Islet precursor cell (in vitro differentiated cells): ENCODE measurements around the gene YPEL3.
"Not testable (repeated sequence)": the region's sequence is repeated elsewhere in the genome, so short reads cannot be mapped to it uniquely, and the experiment has no call there.

ENCODE experiments used
- DNase-seq: peaks from one replicate; pipeline ENCODE4 v3.0.0-alpha.2; 2018

The YPEL3 gene, protein sequence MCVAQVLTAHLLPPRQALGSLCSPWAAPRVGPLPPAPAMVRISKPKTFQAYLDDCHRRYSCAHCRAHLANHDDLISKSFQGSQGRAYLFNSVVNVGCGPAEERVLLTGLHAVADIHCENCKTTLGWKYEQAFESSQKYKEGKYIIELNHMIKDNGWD

DNA sequence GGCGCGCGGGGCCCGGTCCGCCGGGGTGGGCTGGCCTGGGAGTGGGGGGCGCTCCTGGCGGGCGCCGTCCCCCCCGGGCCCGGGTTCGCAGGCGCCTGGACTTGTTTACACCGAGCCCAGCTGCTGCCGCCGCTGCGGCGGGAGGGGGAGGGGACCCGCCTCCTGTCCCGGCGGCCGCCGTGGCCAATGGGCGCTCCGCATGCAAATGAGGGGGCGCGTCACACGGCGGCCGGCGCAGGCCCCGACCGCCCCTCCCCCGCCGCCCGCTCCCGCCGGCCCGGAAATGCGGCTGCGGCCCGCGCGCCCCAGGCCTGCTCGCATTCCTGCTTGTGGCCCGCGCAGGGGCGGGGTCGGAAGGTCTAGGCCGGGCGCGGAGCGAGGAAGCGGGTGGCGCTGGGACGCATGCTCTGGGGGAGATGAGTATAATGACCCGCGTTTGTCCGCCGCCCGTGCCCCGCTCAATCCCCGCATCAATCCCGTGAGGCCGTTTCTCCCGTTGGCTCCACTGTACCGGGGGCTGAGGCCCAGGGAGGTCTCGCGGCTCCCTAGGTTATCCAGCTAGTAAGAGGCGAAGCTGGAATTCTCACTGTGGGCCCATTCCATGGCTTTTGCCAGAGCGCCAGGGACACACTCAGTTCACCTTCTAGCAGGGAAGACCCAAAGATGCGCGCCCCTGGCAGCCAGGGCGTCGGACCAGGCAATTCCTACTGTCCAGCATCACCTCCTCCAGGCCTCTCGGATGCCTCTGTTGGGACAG lies at the start of gene YPEL3:
Gene YPEL3 (minus strand): TSS at position 109 of the 757 bp plus-strand sequence. CDS start 731 bp downstream, outside the sequence.
- DNase-seq, result peak; percentile 97

DNA sequence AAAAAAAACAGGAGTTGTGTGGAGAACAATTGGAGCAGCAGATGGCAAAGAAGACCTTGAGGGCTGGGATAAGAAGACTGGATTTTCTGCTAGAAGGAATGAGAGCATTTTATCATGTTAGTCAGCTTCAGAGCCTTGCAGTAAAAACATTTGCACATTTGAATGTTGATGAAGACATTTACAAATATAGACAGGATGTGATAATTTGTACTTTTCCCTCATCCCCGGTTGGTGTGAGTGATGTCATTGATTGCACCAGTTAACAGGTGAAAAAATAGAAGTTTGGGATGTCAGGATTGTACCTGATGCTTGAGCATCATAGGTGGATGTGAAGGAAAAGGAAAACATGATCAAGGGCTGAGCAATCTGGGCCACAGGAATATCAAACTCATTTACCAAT lies 49.6 kb upstream of the YPEL3 start:
- no peak for DNase-seq

DNA sequence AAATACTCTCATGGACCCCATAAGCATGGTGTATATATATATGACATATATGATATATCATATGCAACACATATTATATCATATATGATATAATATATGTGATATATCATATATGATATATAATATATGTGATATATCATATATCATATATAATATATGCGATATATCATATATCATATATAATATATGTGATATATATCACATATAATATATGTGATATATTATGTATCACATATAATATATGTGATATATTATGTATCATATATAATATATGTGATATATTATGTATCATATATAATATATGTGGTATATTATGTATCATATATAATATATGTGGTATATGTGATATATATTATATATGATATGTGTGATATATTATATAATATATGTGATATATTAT lies 48.9 kb upstream of the YPEL3 start:
- no peak for DNase-seq

DNA sequence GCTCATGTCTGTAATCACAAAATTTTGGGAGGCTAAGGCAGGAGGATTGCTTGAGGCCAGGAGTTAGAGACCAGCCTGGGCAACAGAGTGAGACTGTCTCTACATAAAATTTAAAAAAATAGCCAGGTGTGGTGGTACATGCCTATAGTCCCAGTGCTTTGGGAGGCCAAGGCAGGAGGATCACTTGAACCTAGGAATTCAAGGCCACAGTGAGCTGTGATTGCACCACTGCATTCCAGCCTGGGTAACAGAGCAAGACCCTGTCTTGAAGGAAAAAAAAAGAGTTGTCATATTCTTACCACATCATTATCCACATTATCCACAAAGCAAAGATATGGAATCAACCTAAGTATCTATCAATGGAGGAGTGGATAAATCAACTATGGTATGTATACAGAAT lies 48.0 kb upstream of the YPEL3 start:
- DNase-seq, result no peak

DNA sequence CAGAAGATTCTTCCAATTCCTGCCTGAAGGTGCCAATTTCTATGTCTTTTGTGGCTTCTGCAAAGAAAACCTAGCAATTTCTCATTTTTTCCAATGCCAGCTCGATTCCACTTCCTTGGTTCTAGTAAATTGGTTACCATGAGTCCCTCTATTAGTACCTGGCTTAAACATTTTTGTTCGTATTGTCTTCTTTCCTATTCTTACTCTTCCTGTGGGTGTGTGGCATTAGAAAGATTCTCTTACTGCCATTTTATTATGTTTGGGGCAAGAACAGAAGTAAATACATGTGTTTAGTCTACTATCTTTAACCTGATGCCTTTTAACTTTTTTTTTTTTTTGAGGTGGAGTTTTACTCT lies 47.3 kb upstream of the YPEL3 start:
- DNase-seq, result no peak

DNA sequence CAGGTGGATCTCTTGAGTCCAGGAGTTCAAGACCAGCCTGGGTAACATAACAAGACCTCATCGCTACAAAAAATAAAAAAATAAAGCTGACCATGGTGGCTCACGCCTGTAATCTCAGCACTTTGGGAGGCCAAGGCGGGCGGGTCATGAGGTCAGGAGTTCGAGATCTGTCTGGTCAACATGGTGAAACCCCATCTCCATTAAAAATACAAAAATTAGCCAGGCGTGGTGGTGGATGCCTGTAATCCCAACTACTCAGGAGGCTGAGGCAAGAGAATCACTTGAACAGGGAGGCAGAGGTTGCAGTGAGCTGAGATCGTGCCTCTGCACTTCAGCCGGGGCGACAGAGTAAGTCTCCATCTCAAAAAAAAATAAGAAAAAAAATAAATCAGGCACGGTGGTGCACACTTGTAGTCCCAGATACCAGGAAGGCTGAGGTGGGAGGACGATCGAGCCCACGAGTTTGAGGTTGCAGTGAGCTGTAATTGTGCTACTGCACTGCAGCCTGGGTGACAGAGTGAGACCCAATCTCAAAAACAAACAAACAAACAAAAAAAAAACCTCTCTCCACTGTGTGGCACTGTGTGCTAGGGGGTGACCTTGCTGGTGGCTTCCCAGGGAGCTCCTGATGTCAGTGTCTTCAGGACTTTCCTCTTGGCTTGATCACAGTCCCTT lies 46.8 kb upstream of the YPEL3 start:
- peak; percentile 59 for DNase-seq

DNA sequence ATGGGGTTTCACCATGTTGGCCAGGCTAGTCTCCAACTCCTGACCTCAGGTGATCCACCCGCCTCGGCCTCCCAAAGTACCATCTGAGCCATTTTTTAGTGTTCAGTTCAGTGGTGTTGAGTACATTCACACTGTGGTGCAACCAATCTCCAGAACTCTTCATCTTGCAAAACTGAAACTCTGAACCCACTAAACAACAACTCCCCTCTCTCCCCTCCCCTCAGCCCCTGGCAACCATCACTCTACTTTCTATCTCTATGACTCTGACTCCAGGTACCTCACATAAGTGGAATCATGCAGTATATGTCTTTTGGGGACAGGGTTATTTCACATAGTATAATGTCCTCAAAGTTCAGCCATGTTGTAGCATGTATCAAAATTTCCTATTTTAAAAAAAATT lies 45.7 kb upstream of the YPEL3 start:
- DNase-seq, result no peak

DNA sequence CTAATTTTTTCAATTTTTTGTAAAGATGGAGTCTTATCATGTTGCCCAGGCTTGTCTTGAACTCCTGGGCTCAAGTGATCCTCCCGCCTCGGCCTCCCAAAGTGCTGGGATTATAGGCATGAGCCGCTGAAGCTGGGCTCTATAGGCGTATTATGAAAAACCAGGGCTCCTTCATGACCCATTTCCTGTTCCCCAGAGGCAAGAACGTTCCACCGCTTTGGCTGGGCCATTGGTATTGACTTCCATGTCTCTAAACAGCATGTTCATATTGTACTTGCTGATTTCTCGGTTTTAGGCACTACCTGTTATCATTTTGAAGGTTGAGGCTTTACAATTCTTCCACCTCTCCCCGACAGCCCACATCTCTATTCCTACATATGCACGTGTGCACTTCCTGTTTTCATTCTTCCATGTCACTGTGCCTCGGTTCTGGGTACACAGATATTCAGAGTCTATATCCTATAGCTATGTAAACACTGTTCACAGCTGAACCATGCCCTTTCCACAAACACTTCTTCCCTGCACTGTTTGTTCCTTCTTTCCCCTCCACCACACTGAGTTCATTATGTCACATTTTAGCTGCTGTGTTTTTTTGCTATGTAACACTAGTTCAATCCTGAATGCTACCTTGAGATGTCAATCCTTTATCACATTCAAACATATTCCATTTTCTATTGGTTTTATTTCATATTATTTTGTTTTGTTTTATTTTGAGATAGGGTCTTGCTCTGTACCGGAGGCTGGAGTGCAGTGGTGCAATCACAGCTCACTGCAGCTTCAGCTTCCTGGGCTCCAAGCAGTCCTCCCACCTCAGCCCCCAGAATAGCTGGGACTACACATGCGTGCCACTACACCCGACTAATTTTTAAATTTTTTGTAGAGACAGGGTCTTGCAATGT lies 43.8 kb upstream of the YPEL3 start:
- DNase-seq, result no peak

DNA sequence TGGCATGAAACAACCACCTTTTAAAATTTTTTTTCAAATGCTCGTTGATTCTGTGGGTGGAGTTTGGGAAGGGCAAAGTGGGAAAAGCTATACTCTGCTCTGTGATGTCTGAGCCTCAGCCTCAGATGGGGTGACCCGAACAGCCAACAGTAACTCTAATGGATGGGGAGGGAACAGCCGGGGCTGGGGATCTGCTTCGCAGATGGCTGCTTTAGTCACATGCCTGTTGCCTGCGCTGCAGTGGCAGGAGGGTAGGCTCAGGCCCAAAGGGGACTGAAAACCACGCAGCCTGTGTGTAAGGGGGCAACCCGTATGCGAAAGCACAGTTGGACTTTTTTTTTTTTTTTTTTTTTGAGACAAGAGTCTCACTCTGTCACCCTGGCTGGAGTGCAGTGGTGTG lies 41.9 kb upstream of the YPEL3 start:
- no peak for DNase-seq

DNA sequence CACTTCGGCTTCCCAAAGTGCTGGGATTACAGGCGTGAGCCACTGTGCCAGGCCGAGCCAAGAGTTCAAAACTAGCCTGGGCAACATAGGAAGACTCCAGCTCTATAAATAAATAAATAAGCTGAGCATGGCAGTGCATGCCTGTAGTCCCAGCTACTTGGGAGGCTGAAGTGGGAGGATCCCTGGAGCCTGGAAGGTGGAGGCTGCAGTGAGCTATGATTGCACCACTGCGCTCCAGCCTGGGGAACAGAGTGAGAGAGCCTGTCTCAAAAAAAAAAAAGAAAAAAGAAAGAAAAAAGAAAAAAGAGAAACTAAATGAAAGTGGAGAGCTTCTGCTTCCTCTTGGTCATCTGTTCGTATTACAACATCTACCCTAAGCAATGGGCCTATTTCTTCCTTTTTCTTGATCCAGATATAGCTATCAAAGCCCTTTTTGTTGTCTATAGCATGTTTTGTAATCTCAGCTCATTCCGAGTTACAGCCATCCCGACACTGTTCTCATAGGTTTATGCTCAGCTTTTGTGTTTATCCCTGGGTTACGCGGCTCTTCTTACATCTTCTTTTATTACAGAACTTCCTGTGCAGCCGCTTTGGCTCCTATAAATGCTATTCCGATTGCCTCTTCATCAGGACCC lies 41.1 kb upstream of the YPEL3 start:
- DNase-seq, result no peak

DNA sequence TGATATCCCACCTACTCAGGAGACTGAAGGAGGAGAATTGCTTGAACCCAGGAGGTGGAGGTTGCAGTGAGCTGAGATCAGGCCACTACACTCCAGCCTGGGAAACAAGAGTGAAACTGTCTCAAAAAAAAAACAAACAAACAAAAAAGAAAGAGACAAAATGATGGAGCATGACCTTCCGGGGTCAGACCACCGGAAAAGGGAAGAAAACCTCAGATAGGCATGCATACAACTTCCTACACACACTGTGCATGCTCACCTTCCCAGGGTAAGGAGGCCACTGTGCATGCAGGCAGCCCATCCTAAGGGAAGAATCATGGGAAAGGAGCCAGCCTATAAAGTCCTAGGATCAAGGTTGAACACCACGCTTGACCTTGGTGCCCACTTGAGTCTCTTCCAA lies 36.6 kb upstream of the YPEL3 start:
- no peak for DNase-seq

DNA sequence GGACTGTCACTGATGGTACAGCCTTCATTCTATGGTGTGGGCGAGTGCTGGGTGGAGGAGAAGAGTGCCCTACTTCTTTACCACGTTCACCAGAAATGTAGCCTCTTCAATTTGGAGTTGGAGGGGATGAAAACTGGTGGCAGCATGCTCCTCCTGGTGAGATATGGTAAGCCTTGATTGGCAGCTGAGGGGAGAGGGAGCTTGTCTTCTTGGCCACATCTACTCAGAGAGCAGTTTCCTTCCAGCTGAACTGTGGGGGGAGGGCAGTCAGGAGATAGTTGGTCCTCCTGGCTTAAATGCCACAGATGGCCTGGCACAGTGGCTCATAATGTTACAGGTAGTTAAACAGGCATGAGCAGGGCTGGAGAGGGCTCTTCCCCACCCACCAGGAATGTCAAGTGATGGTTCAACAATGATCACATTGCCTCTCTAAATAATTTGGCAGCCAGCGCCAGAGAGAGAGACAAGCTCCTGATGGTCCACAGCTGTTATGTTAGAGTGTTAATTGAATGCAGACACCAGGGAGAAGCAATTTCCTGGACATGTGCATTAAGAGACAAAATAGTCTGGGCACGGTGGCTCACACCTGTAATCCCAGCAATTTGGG lies 36.0 kb upstream of the YPEL3 start:
- DNase-seq, result no peak

DNA sequence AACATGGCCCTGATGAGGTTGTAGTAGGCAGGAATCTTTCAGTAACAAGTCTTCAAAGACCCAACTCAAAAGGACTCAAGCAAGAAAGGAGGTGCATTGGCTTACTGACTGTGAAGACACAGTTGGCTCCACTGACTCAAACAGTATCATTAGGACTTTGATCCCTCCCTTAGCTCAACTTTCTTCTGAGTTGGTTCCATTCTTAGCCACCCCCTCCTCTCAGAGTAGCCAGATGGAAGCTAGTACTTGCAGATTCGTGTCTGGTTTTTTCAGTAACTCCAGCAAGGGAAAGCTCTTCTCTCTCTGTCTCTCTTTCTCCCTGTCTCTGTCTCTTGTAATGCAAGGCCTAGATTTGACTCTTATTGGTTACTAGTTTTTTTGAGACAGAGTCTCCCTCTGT lies 32.0 kb upstream of the YPEL3 start:
- no peak for DNase-seq

DNA sequence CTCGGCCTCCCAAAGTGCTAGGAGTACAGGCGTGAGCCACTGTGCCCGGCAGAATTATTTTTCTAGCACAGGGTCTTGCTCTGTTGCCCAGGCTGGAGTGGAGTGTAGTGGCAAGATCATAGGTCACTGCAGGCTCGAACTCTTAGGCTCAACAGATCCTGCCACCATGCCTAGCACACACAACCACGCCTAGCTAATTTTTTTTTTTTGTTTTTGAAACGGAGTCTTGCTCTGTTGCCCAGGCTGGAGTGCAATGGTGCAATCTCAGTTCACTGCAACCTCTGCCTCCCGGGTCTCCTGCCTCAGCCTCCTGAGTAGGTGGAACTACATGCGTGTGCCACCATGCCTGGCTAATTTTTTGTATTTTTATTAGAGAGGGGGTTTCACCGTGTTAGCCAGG lies 29.7 kb upstream of the YPEL3 start:
- not testable (repeated sequence) for DNase-seq

DNA sequence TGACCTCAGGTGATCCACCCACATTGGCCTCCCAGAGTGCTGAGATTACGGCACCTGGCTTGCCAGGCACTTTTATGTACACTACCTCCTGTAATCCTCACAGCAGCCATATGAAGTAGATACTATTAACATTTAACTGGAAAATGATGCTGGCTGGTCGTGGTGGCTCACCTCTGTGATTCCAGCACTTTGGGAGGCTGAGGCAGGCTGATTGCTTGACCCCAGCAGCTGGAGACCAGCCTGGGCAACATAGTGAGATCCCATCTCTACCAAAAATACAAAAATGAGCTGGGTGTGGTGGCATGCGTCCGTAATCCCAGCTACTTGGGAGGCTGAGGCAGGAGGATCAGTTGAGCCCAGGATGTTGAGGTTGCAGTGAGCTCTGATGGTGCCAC lies 29.0 kb upstream of the YPEL3 start:
- no peak for DNase-seq

DNA sequence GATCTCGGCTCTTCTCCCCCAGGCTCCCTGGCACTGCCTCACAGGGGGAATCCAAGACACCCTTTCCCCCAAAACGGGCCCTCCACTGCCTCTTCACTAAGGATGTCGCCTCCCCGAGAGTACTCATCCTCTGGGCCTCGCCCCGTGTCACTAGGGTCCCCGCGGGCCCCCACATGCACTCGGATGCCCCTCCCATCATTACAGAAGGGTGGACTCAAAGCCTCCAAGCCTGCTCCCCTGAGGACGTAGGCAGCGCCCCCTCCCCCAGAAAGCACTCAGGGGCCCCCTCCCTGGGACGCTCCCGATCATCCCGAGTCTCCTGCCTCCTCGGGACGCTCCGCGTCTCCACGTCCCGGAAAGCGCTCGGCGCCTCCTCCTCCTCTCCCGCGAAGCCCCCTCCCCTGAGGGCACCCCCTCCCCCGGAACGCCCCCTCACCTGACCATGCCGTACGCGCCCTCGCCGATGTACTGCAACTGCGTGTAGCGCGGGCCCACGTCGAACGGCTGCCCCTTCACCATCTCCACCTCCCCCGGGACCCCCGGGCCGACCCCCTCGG lies 26.7 kb upstream of the YPEL3 start:
- DNase-seq, result no peak

DNA sequence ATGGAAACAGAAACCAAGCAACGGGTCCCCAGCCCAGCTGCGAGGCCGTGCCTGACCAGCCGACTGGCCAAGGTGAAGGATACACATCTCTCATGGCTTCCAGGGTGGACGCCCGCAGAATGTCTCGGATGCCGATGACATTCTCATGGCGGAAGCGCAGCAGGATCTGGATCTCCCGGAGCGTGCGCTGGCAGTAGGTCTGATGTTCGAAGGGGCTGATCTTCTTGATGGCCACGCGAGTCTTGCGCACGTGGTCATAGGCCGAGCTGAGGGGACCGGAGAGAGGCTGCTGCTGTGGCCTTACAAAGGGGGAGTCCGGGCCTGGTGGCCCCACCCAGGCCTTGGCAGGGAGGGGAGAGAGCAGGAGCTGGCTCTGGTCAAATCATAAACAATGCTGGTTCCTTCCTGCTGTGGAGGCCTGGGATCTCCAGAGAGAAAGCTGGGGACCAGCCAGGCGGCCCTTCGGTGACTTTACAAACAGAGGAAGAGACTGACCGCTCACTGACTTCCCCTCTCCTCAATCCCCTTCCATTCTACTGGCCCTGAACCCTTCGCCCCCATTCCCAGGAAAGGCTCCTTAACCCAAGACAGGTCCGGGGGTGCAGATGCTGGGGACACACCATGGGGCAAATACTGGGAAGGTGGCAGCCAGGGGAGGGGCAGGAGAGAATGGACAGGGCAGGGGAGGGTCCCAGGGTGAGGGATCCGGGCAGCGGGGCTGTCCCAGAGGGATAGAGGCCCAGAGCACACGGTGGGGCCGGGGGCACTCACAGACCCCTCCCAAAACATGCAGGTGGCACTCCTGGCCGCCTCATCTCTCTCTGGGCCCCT lies 25.9 kb upstream of the YPEL3 start:
- DNase-seq, result no peak

DNA sequence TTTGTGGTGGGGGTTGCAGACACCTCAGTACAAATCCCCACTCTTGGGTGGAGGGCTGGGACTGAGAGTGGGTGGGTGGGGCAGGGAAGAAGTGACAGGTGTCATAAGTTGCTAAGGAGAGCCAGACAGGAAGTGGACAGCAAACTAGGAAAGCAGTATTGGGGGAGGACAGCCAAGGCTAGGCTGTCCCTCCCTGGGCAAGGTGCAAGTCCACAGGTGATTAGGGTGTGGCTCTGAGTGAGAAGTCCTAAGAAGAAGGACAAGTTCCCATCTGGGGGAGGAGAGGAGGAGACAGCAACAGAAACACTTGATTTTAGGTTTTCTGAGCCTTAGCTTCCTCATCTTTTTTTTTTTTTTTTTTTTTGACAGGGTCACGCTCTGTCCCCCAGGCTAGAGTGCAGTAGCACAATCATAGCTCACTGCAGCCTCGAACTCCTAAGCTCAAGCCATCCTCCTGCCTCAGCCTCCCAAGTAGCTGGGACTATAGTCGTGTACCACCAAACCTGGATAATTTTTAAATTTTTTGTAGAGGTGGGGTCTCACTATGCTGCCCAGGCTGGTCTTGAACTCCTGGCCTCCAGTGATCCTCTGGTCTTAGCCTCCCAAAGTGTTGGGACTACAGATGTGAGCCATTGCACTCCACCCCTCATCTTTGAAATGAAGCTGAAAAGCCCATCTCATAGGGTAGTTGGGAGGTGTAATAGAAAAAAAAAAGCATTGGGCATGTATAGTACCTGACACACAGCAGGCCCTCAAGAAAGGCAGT lies 24.5 kb upstream of the YPEL3 start:
- no peak for DNase-seq

DNA sequence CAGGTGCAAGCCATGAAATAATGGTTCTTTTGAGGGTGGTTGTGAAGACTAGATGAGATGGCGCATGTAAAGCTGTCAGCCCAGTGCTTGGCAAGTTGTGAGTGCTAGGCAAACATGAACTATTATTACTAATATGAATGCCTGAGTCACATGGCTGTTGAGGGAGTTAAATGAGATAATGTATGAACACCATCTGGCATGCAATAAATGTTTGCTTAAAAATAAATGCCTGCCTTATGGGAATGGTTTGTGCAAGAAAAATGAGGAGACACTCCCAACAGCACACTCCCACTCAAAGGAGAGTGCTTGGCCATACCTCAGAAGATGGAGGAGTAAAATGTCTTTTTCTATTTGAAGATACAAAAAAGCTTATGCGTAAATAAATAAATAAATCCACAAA lies 23.4 kb upstream of the YPEL3 start:
- DNase-seq, result no peak

DNA sequence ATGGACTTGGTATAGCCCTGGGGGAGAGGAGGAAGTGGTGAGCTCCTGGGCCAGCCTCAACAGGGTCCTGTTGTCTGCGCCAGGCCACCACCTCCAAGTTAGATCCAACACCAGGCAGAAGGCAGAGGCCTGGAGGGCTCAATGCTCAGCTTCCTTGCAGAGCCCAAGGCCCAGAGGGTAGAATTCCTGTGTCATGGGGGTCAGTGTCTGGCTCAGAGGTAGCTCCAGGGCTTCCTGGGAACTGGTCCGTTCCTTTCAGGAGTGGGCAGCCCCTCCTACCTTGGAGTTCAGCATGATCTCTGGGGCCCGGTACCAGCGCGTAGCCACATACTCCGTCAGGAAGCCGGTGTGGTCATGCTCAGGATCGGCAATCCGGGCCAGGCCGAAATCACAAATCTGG lies 21.8 kb upstream of the YPEL3 start:
- DNase-seq, result peak; percentile 64
